22Rv1 (cell line): ENCODE results near the gene NSUN7.

ENCODE experiments used
- H3K27ac ChIP-seq: fragments of 450-650 bp; 2 replicates; pipeline ENCODE4 v1.5.1; 2017
- ZFX ChIP-seq: fragments of 450-650 bp; IDR thresholded peaks from 2 replicates; pipeline ENCODE4 v1.6.1; 2017; ENCODE audit warnings: antibody characterized with exemption, borderline replicate concordance
- TF ChIP-seq, protein P1 (sequence below): fragments of 450-650 bp; IDR thresholded peaks from 2 replicates; pipeline ENCODE4 v1.5.1; 2017; ENCODE audit warnings: mild to moderate bottlenecking

The NSUN7 gene

GRCh38 chr4:40788331-40788730 is 38.6 kb downstream of the NSUN7 start:
- TF ChIP-seq, protein P1, sequence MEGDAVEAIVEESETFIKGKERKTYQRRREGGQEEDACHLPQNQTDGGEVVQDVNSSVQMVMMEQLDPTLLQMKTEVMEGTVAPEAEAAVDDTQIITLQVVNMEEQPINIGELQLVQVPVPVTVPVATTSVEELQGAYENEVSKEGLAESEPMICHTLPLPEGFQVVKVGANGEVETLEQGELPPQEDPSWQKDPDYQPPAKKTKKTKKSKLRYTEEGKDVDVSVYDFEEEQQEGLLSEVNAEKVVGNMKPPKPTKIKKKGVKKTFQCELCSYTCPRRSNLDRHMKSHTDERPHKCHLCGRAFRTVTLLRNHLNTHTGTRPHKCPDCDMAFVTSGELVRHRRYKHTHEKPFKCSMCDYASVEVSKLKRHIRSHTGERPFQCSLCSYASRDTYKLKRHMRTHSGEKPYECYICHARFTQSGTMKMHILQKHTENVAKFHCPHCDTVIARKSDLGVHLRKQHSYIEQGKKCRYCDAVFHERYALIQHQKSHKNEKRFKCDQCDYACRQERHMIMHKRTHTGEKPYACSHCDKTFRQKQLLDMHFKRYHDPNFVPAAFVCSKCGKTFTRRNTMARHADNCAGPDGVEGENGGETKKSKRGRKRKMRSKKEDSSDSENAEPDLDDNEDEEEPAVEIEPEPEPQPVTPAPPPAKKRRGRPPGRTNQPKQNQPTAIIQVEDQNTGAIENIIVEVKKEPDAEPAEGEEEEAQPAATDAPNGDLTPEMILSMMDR, result no peak
- no peak for TF ChIP-seq ZFX
- H3K27ac ChIP-seq, result no peak overlapping the region

GRCh38 chr4:40789031-40789430 is 39.3 kb downstream of the NSUN7 start:
- TF ChIP-seq ZFX, result no peak
- TF ChIP-seq, protein P1, result no peak
- H3K27ac ChIP-seq, result no peak overlapping the region

GRCh38 chr4:40789771-40790170 is 40.0 kb downstream of the NSUN7 start:
- TF ChIP-seq, protein P1, result no peak
- no peak for TF ChIP-seq ZFX
- H3K27ac ChIP-seq, result no peak overlapping the region

- TF ChIP-seq, protein P1, result no peak
- no peak for TF ChIP-seq ZFX
- H3K27ac ChIP-seq, result no peak overlapping the region
Observed at GRCh38 chr4:40800064-40800463, 50.3 kb downstream of the NSUN7 start.

DNA sequence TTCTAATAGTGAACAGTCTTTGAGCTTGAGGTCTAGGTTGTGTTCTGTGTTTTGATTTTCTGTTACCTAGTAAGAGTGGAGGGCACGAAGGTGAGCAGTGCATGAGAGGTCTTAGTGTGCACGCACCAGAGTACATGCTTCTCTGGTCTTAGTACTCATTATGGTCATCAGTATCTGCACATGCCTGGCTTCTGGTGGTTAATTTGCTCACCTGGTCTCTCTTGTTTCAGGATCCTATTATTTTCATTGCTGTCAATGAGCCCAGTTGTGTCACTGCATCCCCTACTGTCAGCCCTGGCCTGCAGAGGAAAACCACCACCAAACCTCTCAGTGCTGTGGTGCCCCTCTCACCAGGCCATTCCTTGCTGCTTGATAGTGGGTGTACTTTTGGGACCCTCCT is 54.8 kb downstream of the NSUN7 start:
- no peak overlapping the region for H3K27ac ChIP-seq
- no peak for TF ChIP-seq ZFX
- TF ChIP-seq, protein P1, result no peak

DNA sequence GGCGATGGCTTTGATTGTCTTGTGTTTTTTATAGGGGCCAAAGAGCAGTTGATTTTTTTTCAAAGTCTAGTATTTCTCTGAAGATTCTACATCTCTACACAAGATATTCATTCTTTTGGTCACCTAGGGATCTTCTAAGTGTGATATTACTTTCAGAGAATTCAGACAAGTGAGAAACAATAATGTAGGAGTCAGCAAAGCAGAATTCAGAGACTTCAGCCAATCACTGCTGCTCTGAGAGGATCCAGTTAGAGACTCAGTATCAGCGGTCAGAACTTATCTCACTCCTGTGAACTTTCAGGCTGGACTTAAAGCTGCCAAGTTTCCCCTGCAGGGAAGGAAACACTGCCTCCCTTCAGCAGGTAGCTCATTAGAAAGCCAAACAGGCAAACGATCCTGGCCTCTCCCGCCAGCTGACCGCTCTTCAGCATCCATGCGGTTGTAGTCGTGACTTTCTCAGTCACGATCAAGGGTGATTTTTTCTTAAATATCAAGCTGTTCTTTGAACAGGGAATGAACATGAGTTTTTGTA is 59.2 kb downstream of the NSUN7 start:
- TF ChIP-seq, protein P1, result no peak
- TF ChIP-seq ZFX, result no peak
- no peak overlapping the region for H3K27ac ChIP-seq

DNA sequence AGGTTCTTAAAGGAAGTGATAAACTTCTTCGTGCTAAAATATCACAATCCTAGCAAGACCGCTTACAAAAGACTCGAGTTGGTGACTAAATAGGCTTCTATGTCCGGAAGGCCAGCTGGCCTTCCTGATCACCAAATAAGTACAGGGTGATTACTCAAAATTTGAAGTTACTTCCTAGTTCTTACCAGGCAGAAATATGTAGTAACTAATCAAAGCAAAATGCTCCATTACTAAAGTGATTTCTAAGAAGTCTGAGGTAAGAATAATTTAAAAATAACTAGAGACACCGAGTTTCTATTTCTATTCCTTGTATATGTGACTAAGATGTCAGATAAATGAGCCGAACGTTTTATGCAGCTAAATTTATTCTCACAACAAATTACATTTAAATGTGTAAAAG is 62.2 kb downstream of the NSUN7 start:
- TF ChIP-seq ZFX, result no peak
- TF ChIP-seq, protein P1, result no peak
- no peak overlapping the region for H3K27ac ChIP-seq
